Nephron (organoid): ENCODE measurements around the gene BLNK.

Experiments
- H3K27ac Mint-ChIP-seq, 3 experiments: 2 replicates each; pipeline ENCODE4 v1.8.0; 2020; ENCODE audit warnings: mixed read lengths in 3 of 3, mild to moderate bottlenecking in 2 of 3, moderate library complexity in 1 of 3
- H3K27me3 Mint-ChIP-seq: 2 replicates; pipeline ENCODE4 v1.8.0; 2021; ENCODE audit warnings: low read depth, mild to moderate bottlenecking, moderate library complexity, mixed read lengths
- H3K36me3 Mint-ChIP-seq: 2 replicates; pipeline ENCODE4 v1.8.0; 2020; ENCODE audit warnings: low read depth, mixed read lengths
- H3K4me1 Mint-ChIP-seq: 2 replicates; pipeline ENCODE4 v1.8.0; 2020; ENCODE audit warnings: mixed read lengths
- H3K4me3 Mint-ChIP-seq, 3 experiments: 2 replicates each; pipeline ENCODE4 v1.8.0; 2020; ENCODE audit warnings: mild to moderate bottlenecking in 3 of 3, mixed read lengths in 3 of 3, moderate library complexity in 2 of 3
- H3K9me3 Mint-ChIP-seq: 2 replicates; pipeline ENCODE4 v1.8.0; 2020; ENCODE audit warnings: mixed read lengths
- CTCF ChIP-seq, 3 experiments: fragments of 200-600 bp; sonication (generic); IDR thresholded peaks; one replicate each; pipeline ENCODE4 v1.5.0; 2021; ENCODE audit warnings: antibody characterized with exemption in 3 of 3; ENCODE audit not compliant: unreplicated experiment in 3 of 3

Gene BLNK

DNA sequence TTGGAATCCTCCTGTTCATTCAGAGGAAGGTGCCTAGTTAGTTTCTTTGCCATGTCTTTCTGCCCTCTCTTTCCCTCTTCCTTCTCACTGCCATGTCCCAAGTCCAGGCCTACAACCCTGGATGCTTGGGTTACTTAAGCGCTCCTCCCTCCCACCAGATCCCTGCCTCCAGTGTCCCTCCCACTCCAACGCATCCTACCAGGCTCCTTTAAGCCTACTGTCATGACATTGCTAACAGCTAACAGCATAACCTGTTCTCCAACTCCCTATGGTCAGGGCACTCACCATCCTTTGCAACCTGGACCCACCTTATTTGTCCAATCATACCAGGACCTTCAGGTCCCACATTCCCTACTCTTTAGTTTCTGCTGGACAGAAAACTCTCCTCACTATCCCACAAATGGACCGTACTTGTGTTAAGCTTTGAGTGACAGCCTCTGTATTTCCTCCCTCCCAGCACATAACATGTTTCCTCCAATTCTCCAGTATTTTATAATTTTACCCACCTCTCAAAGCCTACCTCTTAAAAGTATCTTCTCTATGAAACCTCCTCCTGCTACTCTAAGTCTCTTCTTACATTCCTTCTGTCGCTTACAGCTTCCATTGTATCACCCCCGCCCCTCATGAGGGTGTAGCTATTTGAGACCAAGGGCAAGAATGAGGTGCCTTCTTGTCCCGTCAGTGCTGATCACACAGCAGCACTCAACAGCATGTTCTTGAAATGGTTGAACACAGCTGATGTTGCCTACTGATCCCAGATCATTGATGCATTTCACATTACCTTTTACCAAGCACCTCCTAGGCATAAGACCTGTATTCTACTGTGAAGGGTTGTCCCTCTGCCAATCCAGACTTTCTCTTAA, 1.7 kb downstream of the BLNK start:
- Mint-ChIP-seq H3K36me3 (no peaks in the 10 kb centered on the region), H3K4me3 (peak overlapping the region; percentile 47 to 77 (median 55)), H3K9me3 (no peaks in the 10 kb centered on the region), H3K27me3 (no peaks in the 10 kb centered on the region), H3K27ac (peak overlapping the region; percentile 4 to 80 (median 11)), H3K4me1 (peaks cover 16% of the 10 kb centered on the region)
- TF ChIP-seq CTCF (IDR thresholded peaks at IDR 0.05; ENCODE audit: unreplicated experiment in 3 of 3), result no peak

- H3K4me3 Mint-ChIP-seq, result no peak overlapping the region
- H3K27me3 Mint-ChIP-seq, result no peaks in the 10 kb centered on the region
- H3K27ac Mint-ChIP-seq, result no peak overlapping the region
- H3K9me3 Mint-ChIP-seq, result no peaks in the 10 kb centered on the region
- TF ChIP-seq CTCF (IDR thresholded peaks at IDR 0.05; ENCODE audit: unreplicated experiment in 3 of 3), result no peak
- H3K4me1 Mint-ChIP-seq, result peaks cover 20% of the 10 kb centered on the region
- no peaks in the 10 kb centered on the region for H3K36me3 Mint-ChIP-seq
These were observed 2.9 kb downstream of the BLNK start for GRCh38 chr10:96268341-96268909.

DNA sequence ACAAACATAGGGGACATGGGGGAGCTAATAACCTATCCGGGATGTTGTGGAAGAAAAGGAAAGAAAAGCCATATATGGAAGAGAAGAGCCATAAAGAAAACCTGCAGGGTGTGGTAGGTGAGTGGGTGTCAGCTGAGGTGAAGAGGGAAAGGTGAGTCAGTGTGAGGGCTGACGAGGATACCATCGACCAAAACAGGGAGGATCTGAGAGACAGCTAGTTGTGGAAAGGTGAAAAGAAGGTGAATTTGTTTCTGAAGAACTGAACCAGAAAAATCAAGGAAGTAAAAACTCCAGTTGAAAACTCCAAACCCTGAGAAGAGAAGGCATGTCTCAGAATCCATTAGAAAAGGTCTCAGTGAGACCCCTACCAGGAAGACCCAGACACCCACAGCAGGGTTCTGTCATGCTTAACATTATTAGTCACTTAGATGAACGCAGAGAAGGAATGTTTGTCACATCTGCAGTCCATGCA, 4.1 kb downstream of the BLNK start:
- Mint-ChIP-seq H3K27ac (no peak overlapping the region), H3K4me1 (peaks cover 19% of the 10 kb centered on the region), H3K9me3 (no peaks in the 10 kb centered on the region), H3K36me3 (no peaks in the 10 kb centered on the region), H3K4me3 (peak overlapping the region in 1 of 3 experiments; percentile 0), H3K27me3 (no peaks in the 10 kb centered on the region)
- no peak for TF ChIP-seq CTCF (IDR thresholded peaks at IDR 0.05; ENCODE audit: unreplicated experiment in 3 of 3)

DNA sequence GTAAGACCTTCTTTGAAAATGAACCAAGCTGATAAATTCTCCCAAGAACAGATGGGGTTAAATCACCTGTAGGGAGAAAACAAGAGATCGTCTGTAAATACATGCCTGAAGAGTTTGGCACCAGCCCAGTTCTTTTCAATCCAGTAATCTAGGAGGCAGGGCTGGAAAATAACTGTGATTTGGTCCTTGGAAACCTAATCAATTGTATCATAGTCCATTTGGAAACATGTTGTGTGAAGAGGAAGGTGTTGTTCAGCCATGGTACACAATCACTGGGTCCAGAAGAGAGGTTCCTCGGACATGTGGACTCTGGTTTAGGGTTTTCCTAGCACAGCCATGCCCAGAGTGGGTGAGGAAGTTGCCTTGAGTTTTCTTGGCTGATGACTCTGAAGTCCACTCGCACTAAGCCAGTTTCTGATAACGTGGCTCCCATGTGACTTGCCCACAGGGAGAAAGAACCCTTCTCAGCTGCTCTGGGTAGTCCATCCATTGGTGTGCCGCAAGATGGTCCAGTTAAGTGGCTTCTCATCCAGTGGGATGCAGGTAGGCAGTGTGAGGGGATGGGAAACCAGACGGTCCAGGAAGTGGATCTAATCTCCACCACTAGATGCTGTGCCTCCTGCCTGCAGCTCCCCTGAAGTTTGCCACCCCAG, 5.1 kb downstream of the BLNK start:
- TF ChIP-seq CTCF (IDR thresholded peaks at IDR 0.05; ENCODE audit: unreplicated experiment in 3 of 3), result no peak
- Mint-ChIP-seq H3K9me3 (no peaks in the 10 kb centered on the region), H3K4me1 (peaks cover 10% of the 10 kb centered on the region), H3K4me3 (no peak overlapping the region), H3K27ac (no peak overlapping the region), H3K27me3 (no peaks in the 10 kb centered on the region), H3K36me3 (no peaks in the 10 kb centered on the region)

- no peaks in the 10 kb centered on the region for H3K9me3 Mint-ChIP-seq
- peaks cover 13% of the 10 kb centered on the region for H3K4me1 Mint-ChIP-seq
- H3K4me3 Mint-ChIP-seq, result no peak overlapping the region
- TF ChIP-seq CTCF (IDR thresholded peaks at IDR 0.05; ENCODE audit: unreplicated experiment in 3 of 3), result no peak
- H3K27ac Mint-ChIP-seq, result no peak overlapping the region
- H3K36me3 Mint-ChIP-seq, result no peaks in the 10 kb centered on the region
- no peaks in the 10 kb centered on the region for H3K27me3 Mint-ChIP-seq
These were observed 6.4 kb downstream of the BLNK start for GRCh38 chr10:96264938-96265337.
